ENCODE data around the gene MRPL48. TPM values are rescaled to one million over a fixed set of nuclear protein-coding genes. Genes with fewer than 3 reads are reported as not detected.

The MRPL48 gene
- total and polyA plus RNA-seq, 7 experiments from 2014 or later = 20.3 to 88.7 (median 27.9) TPM

DNA sequence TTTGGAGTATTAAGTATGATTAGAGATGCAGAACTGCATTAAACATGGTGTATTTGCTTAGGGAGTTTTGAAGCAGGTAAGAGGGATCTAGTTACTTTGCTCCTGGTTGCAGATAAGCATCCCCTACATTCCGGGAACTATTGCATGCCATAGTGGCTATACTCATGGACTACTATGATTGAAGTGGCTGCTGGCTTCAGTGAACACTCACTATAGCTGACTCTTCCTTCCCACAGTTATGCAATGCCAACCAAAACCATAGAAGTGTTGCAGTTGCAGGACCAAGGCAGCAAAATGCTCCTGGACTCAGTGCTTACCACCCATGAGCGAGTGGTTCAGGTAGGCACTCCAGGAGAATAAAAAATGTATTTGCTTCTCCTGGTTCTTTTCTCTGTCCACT lies 72.0 kb downstream of the MRPL48 start:
- Histone ChIP-seq H3K4me3 (ENCODE audit: low read length) (no peak overlapping the region), H3K36me3 (ENCODE audit: control insufficient read depth in 2 of 3, insufficient read depth in 3 of 3, low read length in 3 of 3) (peaks cover 0 to 42% (median 0%) of the 10 kb centered on the region in 3 experiments), H3K4me1 (ENCODE audit: control insufficient read depth in 2 of 2, insufficient read depth in 2 of 2, low read length in 2 of 2) (no peaks in the 10 kb centered on the region), H3K9me3 (ENCODE audit: control insufficient read depth in 2 of 3, low read length in 3 of 3) (no peaks in the 10 kb centered on the region), H3K27me3 (ENCODE audit: control insufficient read depth in 2 of 2, insufficient read depth in 2 of 2, low read length in 2 of 2) (no peaks in the 10 kb centered on the region), H3K27ac (ENCODE audit: low read depth, low read length) (no peak overlapping the region)
- ATAC-seq (no peak), DNase-seq (no peak)
- ChIA-PET CTCF (no interaction called here), POLR2A (no interaction called here)
- H3K36me3 Mint-ChIP-seq = peaks cover 8 to 52% (median 31%) of the 10 kb centered on the region in 5 donors
- H3K9me3 Mint-ChIP-seq = no peaks in the 10 kb centered on the region
- intact Hi-C loops (cut with micrococcal nuclease) = no loop called here
- H3K4me1 Mint-ChIP-seq = no peaks in the 10 kb centered on the region
- H3K27me3 Mint-ChIP-seq = no peaks in the 10 kb centered on the region
- no peak overlapping the region for H3K27ac Mint-ChIP-seq
- no peak overlapping the region for H3K4me3 Mint-ChIP-seq

DNA sequence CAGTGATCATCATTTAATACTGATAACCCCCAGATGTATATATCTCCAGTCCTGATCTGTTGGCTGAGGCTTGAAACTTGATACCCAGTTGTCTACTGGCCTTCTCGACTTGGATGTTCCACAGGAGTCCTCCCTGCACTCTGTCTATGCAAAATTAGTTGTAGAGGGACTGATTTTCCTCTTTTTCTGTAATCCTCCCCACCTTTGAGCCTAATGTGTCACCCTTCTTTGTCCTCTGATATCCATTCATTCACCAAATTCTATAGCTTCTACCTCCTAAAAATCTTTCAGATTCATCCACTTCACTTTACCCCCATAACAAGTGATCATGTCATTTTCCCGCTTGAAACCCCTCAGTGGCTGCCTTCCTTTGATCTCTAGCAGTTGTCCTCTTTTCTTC lies 72.5 kb downstream of the MRPL48 start:
- Histone ChIP-seq H3K4me1 (ENCODE audit: control insufficient read depth in 2 of 2, insufficient read depth in 2 of 2, low read length in 2 of 2) (no peaks in the 10 kb centered on the region), H3K9me3 (ENCODE audit: control insufficient read depth in 2 of 3, low read length in 3 of 3) (no peaks in the 10 kb centered on the region), H3K27ac (ENCODE audit: low read depth, low read length) (no peak overlapping the region), H3K4me3 (ENCODE audit: low read length) (no peak overlapping the region), H3K36me3 (ENCODE audit: control insufficient read depth in 2 of 3, insufficient read depth in 3 of 3, low read length in 3 of 3) (peaks cover 0 to 45% (median 0%) of the 10 kb centered on the region in 3 experiments), H3K27me3 (ENCODE audit: control insufficient read depth in 2 of 2, insufficient read depth in 2 of 2, low read length in 2 of 2) (no peaks in the 10 kb centered on the region)
- intact Hi-C loops (cut with micrococcal nuclease) = no loop called here
- ChIA-PET CTCF (no interaction called here), POLR2A (no interaction called here)
- H3K9me3 Mint-ChIP-seq = no peaks in the 10 kb centered on the region
- no peak for DNase-seq
- no peaks in the 10 kb centered on the region for H3K27me3 Mint-ChIP-seq
- no peak overlapping the region for H3K4me3 Mint-ChIP-seq
- H3K27ac Mint-ChIP-seq = peak overlapping the region in 2 of 9 donors; percentile 1 to 25
- peaks cover 8 to 51% (median 32%) of the 10 kb centered on the region in 5 donors for H3K36me3 Mint-ChIP-seq
- no peaks in the 10 kb centered on the region for H3K4me1 Mint-ChIP-seq
- no peak for ATAC-seq

DNA sequence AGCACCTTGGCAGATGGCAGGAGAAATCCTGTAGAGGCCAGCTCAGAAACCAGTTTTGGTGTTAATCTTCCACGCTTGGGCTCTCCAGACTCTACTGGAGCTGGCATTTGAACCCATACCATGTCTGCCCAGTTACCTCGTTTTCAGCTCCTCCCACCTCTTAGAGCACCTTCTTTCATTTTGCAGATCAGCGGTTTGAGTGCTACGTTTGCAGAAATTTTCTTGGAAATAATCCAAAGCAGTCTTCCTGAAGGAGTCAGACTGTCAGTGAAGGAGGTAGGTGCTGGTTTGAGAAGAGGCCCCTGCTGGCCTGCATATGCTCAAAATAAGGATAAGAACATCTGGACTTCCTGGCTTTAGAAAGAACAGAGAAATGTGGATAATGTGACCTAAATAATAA lies 75.3 kb downstream of the MRPL48 start:
- H3K27ac Mint-ChIP-seq = no peak overlapping the region
- POLR2A ChIA-PET = no interaction called here
- H3K4me1 ChIP-seq (ENCODE audit: control insufficient read depth in 2 of 2, insufficient read depth in 2 of 2, low read length in 2 of 2) = no peaks in the 10 kb centered on the region

DNA sequence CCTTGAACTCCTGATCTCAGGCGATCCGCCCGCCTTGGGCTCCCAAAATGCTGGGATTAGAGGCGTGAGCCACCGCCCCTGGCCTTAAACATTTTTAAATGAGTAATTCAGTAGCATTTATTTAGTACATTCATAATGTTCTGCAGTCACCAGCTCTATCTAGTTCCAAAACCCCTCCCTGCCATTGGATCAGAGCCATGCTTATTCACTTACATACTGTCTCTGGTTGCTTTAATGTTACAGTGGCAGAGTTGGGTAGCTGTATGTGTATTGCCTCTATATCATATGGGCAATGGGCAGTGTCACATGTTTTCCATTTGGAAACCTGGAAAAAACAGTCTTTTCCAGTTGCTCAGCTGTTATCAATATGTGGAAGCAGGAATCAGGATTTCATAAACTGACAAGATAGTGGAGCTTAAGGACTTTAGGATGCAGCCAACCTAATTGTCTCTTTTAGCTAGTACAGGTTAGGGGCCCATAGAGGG lies 78.5 kb downstream of the MRPL48 start:
- no peak overlapping the region for H3K4me3 ChIP-seq (ENCODE audit: low read length)
- Mint-ChIP-seq H3K27me3 (no peaks in the 10 kb centered on the region), H3K36me3 (peaks cover 0 to 26% (median 18%) of the 10 kb centered on the region in 5 donors), H3K9me3 (no peaks in the 10 kb centered on the region), H3K4me1 (peaks cover 0 to 5% (median 0%) of the 10 kb centered on the region in 7 donors), H3K4me3 (no peak overlapping the region), H3K27ac (peak overlapping the region in 1 of 9 donors; percentile 14)
- intact Hi-C loops (cut with micrococcal nuclease) = no loop called here
- ChIA-PET POLR2A (interaction anchor here (1.4 kb wide), 1 partner anchor 11 kb away, joined by 3 read pairs; no protein-coding TSS in a partner anchor), CTCF (no interaction called here)
- DNase-seq = no peak
- H3K36me3 ChIP-seq (ENCODE audit: control insufficient read depth in 2 of 3, insufficient read depth in 3 of 3, low read length in 3 of 3) = peaks cover 0 to 40% (median 0%) of the 10 kb centered on the region in 3 experiments
- no peak for ATAC-seq
- H3K9me3 ChIP-seq (ENCODE audit: control insufficient read depth in 2 of 3, low read length in 3 of 3) = no peaks in the 10 kb centered on the region
- H3K4me1 ChIP-seq (ENCODE audit: control insufficient read depth in 2 of 2, insufficient read depth in 2 of 2, low read length in 2 of 2) = no peaks in the 10 kb centered on the region
- H3K27me3 ChIP-seq (ENCODE audit: control insufficient read depth in 2 of 2, insufficient read depth in 2 of 2, low read length in 2 of 2) = no peaks in the 10 kb centered on the region
- H3K27ac ChIP-seq (ENCODE audit: low read depth, low read length) = no peak overlapping the region

More for the DNA sequence above, 75.3 kb downstream of the MRPL48 start:
- H3K36me3 Mint-ChIP-seq = peaks cover 8 to 45% (median 32%) of the 10 kb centered on the region in 5 donors
- Histone ChIP-seq H3K9me3 (ENCODE audit: control insufficient read depth in 2 of 3, low read length in 3 of 3) (no peaks in the 10 kb centered on the region), H3K27ac (ENCODE audit: low read depth, low read length) (no peak overlapping the region), H3K27me3 (ENCODE audit: control insufficient read depth in 2 of 2, insufficient read depth in 2 of 2, low read length in 2 of 2) (no peaks in the 10 kb centered on the region), H3K36me3 (ENCODE audit: control insufficient read depth in 2 of 3, insufficient read depth in 3 of 3, low read length in 3 of 3) (peaks cover 0 to 47% (median 0%) of the 10 kb centered on the region in 3 experiments), H3K4me3 (ENCODE audit: low read length) (no peak overlapping the region)
- H3K9me3 Mint-ChIP-seq = no peaks in the 10 kb centered on the region
- no peaks in the 10 kb centered on the region for H3K27me3 Mint-ChIP-seq
- ATAC-seq = no peak
- no peaks in the 10 kb centered on the region for H3K4me1 Mint-ChIP-seq
- intact Hi-C loops (cut with micrococcal nuclease) = no loop called here
- no peak for DNase-seq
- CTCF ChIA-PET = no interaction called here
- H3K4me3 Mint-ChIP-seq = no peak overlapping the region

DNA sequence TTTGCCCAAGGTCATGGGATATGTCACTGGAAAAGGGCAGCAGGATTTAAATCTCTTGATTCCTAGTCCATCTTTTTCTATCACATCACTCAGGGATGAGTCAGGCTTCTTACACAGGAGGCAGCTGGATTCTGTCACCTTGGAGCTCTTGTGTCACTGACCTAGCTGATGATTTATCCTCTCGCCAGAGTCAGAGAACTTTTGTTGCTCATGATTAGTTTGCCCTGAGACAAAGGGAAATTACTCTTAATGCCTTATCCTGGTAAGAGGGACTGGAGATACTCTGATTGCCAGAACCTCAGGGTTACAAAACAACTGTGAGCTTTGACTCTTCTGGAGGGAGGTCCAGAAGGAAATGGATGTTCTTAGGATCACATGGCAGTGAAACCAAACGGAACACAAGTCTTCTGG lies 78.9 kb downstream of the MRPL48 start:
- intact Hi-C loops (cut with micrococcal nuclease) = no loop called here
- no peak overlapping the region for H3K27ac Mint-ChIP-seq
- no peaks in the 10 kb centered on the region for H3K27me3 Mint-ChIP-seq
- DNase-seq (no peak), ATAC-seq (no peak)
- Histone ChIP-seq H3K4me3 (ENCODE audit: low read length) (no peak overlapping the region), H3K9me3 (ENCODE audit: control insufficient read depth in 2 of 3, low read length in 3 of 3) (no peaks in the 10 kb centered on the region), H3K36me3 (ENCODE audit: control insufficient read depth in 2 of 3, insufficient read depth in 3 of 3, low read length in 3 of 3) (peaks cover 0 to 44% (median 0%) of the 10 kb centered on the region in 3 experiments), H3K27ac (ENCODE audit: low read depth, low read length) (no peak overlapping the region), H3K4me1 (ENCODE audit: control insufficient read depth in 2 of 2, insufficient read depth in 2 of 2, low read length in 2 of 2) (no peaks in the 10 kb centered on the region), H3K27me3 (ENCODE audit: control insufficient read depth in 2 of 2, insufficient read depth in 2 of 2, low read length in 2 of 2) (no peaks in the 10 kb centered on the region)
- peaks cover 0 to 29% (median 18%) of the 10 kb centered on the region in 5 donors for H3K36me3 Mint-ChIP-seq
- H3K4me1 Mint-ChIP-seq = peaks cover 0 to 5% (median 0%) of the 10 kb centered on the region in 7 donors
- POLR2A ChIA-PET = interaction anchor here (1.4 kb wide), 1 partner anchor 11 kb away, joined by 3 read pairs; no protein-coding TSS in a partner anchor
- no peak overlapping the region for H3K4me3 Mint-ChIP-seq
- CTCF ChIA-PET = no interaction called here
- H3K9me3 Mint-ChIP-seq = no peaks in the 10 kb centered on the region

DNA sequence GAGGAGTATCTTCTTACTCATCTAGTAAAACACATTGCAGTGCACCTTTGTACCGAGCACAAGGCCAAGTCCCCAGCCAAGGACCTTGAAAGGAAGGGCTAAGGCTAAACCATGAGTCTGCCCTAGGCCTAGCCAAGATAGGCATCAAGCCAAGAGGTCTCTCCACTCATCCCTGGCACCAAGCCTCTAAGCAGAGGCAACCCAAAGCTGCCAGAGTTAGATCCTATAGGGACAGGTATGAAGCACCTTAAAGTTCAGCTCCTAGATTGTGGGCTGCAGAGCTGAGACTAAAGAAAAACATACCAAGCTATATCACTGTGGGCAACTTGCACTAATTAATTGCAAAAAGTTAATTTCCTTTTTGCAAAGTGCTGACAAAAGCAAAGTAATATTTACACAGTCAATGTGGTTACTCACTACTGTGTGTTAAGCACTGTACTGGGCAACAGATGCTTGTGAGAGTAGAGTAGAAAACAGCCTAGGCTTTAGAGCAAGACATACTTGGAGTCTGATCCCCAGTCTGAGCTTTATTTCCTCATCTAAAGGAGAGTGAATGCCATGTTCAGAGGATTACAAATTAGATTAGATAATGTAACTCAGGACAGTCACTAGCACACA lies 81.8 kb downstream of the MRPL48 start:
- H3K36me3 ChIP-seq (ENCODE audit: control insufficient read depth in 2 of 3, insufficient read depth in 3 of 3, low read length in 3 of 3) = peaks cover 0 to 48% (median 0%) of the 10 kb centered on the region in 3 experiments
- H3K27ac ChIP-seq (ENCODE audit: low read depth, low read length) = no peak overlapping the region
- no peaks in the 10 kb centered on the region for H3K4me1 ChIP-seq (ENCODE audit: control insufficient read depth in 2 of 2, insufficient read depth in 2 of 2, low read length in 2 of 2)
- no peak overlapping the region for H3K4me3 Mint-ChIP-seq
- H3K36me3 Mint-ChIP-seq = peaks cover 5 to 24% (median 18%) of the 10 kb centered on the region in 5 donors
- intact Hi-C loops (cut with micrococcal nuclease) = no loop called here
- ChIA-PET CTCF (no interaction called here), POLR2A (interaction anchor here (0.8 to 1.6 kb wide), 4 partner anchors 9 to 109 kb away, joined by 3 to 5 read pairs (median 4); partner anchors contain the start of genes MRPL48 and RAB6A)
- no peaks in the 10 kb centered on the region for H3K9me3 ChIP-seq (ENCODE audit: control insufficient read depth in 2 of 3, low read length in 3 of 3)
- no peaks in the 10 kb centered on the region for H3K9me3 Mint-ChIP-seq
- ATAC-seq (no peak), DNase-seq (no peak)
- no peak overlapping the region for H3K4me3 ChIP-seq (ENCODE audit: low read length)
- no peaks in the 10 kb centered on the region for H3K27me3 ChIP-seq (ENCODE audit: control insufficient read depth in 2 of 2, insufficient read depth in 2 of 2, low read length in 2 of 2)
- H3K4me1 Mint-ChIP-seq = peaks cover 5 to 12% (median 10%) of the 10 kb centered on the region in 7 donors
- no peaks in the 10 kb centered on the region for H3K27me3 Mint-ChIP-seq
- H3K27ac Mint-ChIP-seq = peak overlapping the region in 6 of 9 donors; percentile 18 to 74 (median 47)

All from naive thymus-derived CD4-positive, alpha-beta T cell (primary cell).